ENCODE results near the gene SELENOO. TPM values are rescaled to one million over a fixed set of nuclear protein-coding genes. Genes with fewer than 3 reads are reported as not detected.

Gene SELENOO
- total RNA-seq, 4 donors from 2014 or later = 36.1 to 66.6 (median 44.8) TPM

GRCh38 chr22:50261615-50262459, 61.0 kb downstream of the SELENOO start, which contains the start of gene MAPK12:
TSS of gene MAPK12 (minus strand) at chr22:50261683. CDS start at chr22:50261509, 174 bp downstream.
- TF ChIP-seq EP300 (IDR thresholded peaks at IDR 0.05) (no peak), POLR2A (IDR thresholded peaks at IDR 0.05) (no peak)
- TF ChIP-seq, protein P1, sequence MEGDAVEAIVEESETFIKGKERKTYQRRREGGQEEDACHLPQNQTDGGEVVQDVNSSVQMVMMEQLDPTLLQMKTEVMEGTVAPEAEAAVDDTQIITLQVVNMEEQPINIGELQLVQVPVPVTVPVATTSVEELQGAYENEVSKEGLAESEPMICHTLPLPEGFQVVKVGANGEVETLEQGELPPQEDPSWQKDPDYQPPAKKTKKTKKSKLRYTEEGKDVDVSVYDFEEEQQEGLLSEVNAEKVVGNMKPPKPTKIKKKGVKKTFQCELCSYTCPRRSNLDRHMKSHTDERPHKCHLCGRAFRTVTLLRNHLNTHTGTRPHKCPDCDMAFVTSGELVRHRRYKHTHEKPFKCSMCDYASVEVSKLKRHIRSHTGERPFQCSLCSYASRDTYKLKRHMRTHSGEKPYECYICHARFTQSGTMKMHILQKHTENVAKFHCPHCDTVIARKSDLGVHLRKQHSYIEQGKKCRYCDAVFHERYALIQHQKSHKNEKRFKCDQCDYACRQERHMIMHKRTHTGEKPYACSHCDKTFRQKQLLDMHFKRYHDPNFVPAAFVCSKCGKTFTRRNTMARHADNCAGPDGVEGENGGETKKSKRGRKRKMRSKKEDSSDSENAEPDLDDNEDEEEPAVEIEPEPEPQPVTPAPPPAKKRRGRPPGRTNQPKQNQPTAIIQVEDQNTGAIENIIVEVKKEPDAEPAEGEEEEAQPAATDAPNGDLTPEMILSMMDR (IDR thresholded peaks at IDR 0.05) = no peak
- H3K9me3 ChIP-seq = no peaks in the 10 kb centered on the region
- 4 to 21% methylated on average over 10 to 29 of the region's 61 CpGs for WGBS, 2 donors
- DNase-seq (ENCODE audit: low spot score in 2 of 2) = no peak
- H3K4me1 ChIP-seq = peaks cover 0 to 31% (median 4%) of the 10 kb centered on the region in 4 donors
- H3K27ac ChIP-seq = peak within 1 kb of the TSS in 1 of 4 donors; percentile 36
- H3K4me3 ChIP-seq = peak within 1 kb of the TSS; percentile 24 to 52 (median 34)
- H3K27me3 ChIP-seq = peaks cover 0 to 63% of the 10 kb centered on the region in 2 donors
- no peaks in the 10 kb centered on the region for H3K36me3 ChIP-seq

DNA sequence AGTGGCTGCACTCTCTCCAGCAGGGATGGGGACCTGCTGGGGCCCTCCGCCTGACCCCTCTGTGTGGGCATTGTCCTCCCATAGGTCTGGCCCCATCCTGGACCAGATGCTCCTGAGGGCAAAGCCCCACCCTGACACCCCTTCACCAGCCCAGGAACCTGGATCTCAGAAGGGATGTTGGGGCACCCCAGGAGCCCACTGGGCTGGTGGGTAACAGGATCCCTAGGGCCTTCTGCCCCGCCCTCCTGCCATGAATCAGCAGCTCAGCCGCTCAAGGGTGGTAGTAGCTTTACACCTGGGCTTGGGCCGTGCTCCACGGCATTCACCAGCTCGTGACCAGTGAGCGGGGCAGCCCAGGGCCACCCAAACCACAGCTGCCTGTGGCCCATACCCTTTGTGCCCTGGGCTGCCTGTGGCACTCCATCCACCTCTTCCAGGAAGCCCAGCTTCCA, 61.7 kb downstream of the SELENOO start:
- Histone ChIP-seq H3K27me3 (peaks cover 0 to 64% of the 10 kb centered on the region in 2 donors), H3K27ac (no peak overlapping the region), H3K36me3 (no peaks in the 10 kb centered on the region), H3K4me1 (peaks cover 0 to 37% (median 7%) of the 10 kb centered on the region in 4 donors), H3K9me3 (no peaks in the 10 kb centered on the region), H3K4me3 (no peak overlapping the region)
- 60 to 79% methylated on average over 4 to 7 of the region's 7 CpGs for WGBS, 2 donors
- no peak for DNase-seq (ENCODE audit: low spot score in 2 of 2)
- TF ChIP-seq POLR2A (IDR thresholded peaks at IDR 0.05) = no peak
- no peak for TF ChIP-seq EP300 (IDR thresholded peaks at IDR 0.05)
- TF ChIP-seq, protein P1 (IDR thresholded peaks at IDR 0.05) = no peak

GRCh38 chr22:50262973-50263617, 62.3 kb downstream of the SELENOO start:
- WGBS, 2 donors = 38 to 49% methylated on average over 8 of the region's 9 CpGs
- Histone ChIP-seq H3K27me3 (peaks cover 0 to 58% of the 10 kb centered on the region in 2 donors), H3K9me3 (no peaks in the 10 kb centered on the region), H3K27ac (no peak overlapping the region), H3K36me3 (no peaks in the 10 kb centered on the region), H3K4me1 (peaks cover 0 to 43% (median 11%) of the 10 kb centered on the region in 4 donors), H3K4me3 (no peak overlapping the region)
- no peak for DNase-seq (ENCODE audit: low spot score in 2 of 2)
- TF ChIP-seq, protein P1 (IDR thresholded peaks at IDR 0.05) = no peak
- no peak for TF ChIP-seq POLR2A (IDR thresholded peaks at IDR 0.05)
- TF ChIP-seq EP300 (IDR thresholded peaks at IDR 0.05) = no peak

- no peak for DNase-seq (ENCODE audit: low spot score in 2 of 2)
- WGBS, 2 donors = 81 to 90% methylated on average over 9 to 14 of the region's 15 CpGs
- peaks cover 0 to 54% (median 21%) of the 10 kb centered on the region in 4 donors for H3K4me1 ChIP-seq
Observed at GRCh38 chr22:50264104-50264745, 63.4 kb downstream of the SELENOO start.

More at GRCh38 chr22:50264104-50264745, 63.4 kb downstream of the SELENOO start:
- Histone ChIP-seq H3K36me3 (no peaks in the 10 kb centered on the region), H3K27ac (no peak overlapping the region), H3K9me3 (no peaks in the 10 kb centered on the region), H3K27me3 (peaks cover 0 to 49% of the 10 kb centered on the region in 2 donors), H3K4me3 (no peak overlapping the region)
- TF ChIP-seq EP300 (IDR thresholded peaks at IDR 0.05) (no peak), POLR2A (IDR thresholded peaks at IDR 0.05) (no peak)
- TF ChIP-seq, protein P1 (IDR thresholded peaks at IDR 0.05) = no peak

All from tibial nerve (tissue), 4 donors.